Measurements from ENCODE around the gene VAV3. TPM values are rescaled to one million over a fixed set of nuclear protein-coding genes. Genes with fewer than 3 reads are reported as not detected.

Gene VAV3
- total RNA-seq, 2 experiments from 2014 or later: 5.3 to 6.2 TPM

DNA sequence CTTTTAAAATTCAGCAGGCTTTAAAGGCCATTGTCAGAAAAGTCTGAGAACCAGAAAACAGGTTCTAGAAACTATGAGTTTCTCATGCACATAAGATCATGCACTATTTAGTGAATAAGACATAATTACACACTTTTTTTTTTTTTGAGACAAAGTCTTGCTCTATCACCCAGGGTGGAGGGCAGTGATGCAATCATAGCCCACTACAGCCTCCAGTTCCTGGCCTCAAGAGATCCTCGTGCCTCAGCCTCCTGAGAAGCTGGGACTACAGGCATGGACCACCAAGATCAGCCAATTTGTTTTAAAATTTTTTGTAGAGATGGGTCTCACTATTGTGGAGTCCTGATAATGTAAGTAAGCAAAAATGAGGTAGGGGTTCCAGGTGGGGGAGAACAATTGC lies 134.9 kb downstream of the VAV3 start:
- CTCF ChIA-PET: no interaction called here
- Mint-ChIP-seq H3K27ac (peak overlapping the region; percentile 32), H3K9me3 (no peaks in the 10 kb centered on the region), H3K4me1 (ENCODE audit: low read depth) (peaks cover 57% of the 10 kb centered on the region), H3K36me3 (ENCODE audit: low read depth) (no peaks in the 10 kb centered on the region), H3K4me3 (no peak overlapping the region), H3K27me3 (no peaks in the 10 kb centered on the region)
- TF ChIP-seq, protein P1, sequence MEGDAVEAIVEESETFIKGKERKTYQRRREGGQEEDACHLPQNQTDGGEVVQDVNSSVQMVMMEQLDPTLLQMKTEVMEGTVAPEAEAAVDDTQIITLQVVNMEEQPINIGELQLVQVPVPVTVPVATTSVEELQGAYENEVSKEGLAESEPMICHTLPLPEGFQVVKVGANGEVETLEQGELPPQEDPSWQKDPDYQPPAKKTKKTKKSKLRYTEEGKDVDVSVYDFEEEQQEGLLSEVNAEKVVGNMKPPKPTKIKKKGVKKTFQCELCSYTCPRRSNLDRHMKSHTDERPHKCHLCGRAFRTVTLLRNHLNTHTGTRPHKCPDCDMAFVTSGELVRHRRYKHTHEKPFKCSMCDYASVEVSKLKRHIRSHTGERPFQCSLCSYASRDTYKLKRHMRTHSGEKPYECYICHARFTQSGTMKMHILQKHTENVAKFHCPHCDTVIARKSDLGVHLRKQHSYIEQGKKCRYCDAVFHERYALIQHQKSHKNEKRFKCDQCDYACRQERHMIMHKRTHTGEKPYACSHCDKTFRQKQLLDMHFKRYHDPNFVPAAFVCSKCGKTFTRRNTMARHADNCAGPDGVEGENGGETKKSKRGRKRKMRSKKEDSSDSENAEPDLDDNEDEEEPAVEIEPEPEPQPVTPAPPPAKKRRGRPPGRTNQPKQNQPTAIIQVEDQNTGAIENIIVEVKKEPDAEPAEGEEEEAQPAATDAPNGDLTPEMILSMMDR (IDR thresholded peaks at IDR 0.05): no peak
- ATAC-seq: no peak
- POLR2A ChIA-PET: no interaction called here
- intact Hi-C loops (cut with micrococcal nuclease): no loop called here
- no peak for DNase-seq

- Mint-ChIP-seq H3K27ac (no peak overlapping the region), H3K4me3 (no peak overlapping the region), H3K4me1 (ENCODE audit: low read depth) (peaks cover 56% of the 10 kb centered on the region), H3K9me3 (peaks cover under 1% of the 10 kb centered on the region), H3K36me3 (ENCODE audit: low read depth) (peaks cover 2% of the 10 kb centered on the region), H3K27me3 (no peaks in the 10 kb centered on the region)
- peak; percentile 66 for ATAC-seq
- ChIA-PET CTCF (interaction anchor here (0.9 kb wide), 1 partner anchor 47 kb away, joined by 3 read pairs; no protein-coding TSS in a partner anchor), POLR2A (interaction anchor here (1.0 kb wide), 1 partner anchor 42 kb away, joined by 3 read pairs; no protein-coding TSS in a partner anchor)
- peak; percentile 14 for DNase-seq
- TF ChIP-seq, protein P1 (IDR thresholded peaks at IDR 0.05): no peak
- intact Hi-C loops (cut with micrococcal nuclease): loop anchor here (5.0 kb wide), 1 partner anchor 108 kb away; no protein-coding TSS in a partner anchor
These were observed 135.8 kb downstream of the VAV3 start for GRCh38 chr1:107829036-107829770.

- peaks cover 26% of the 10 kb centered on the region for H3K9me3 Mint-ChIP-seq
- TF ChIP-seq, protein P1 (IDR thresholded peaks at IDR 0.05): no peak
- peaks cover 61% of the 10 kb centered on the region for H3K4me1 Mint-ChIP-seq (ENCODE audit: low read depth)
- no peak overlapping the region for H3K4me3 Mint-ChIP-seq
- intact Hi-C loops (cut with micrococcal nuclease): loop anchor here (5.0 kb wide), 1 partner anchor 112 kb away; no protein-coding TSS in a partner anchor
- no peak overlapping the region for H3K27ac Mint-ChIP-seq
- ChIA-PET POLR2A (no interaction called here), CTCF (interaction anchor here (1.2 kb wide), 1 partner anchor 302 kb away, joined by 3 read pairs; no protein-coding TSS in a partner anchor)
- no peak for DNase-seq
- ATAC-seq: no peak
- H3K36me3 Mint-ChIP-seq (ENCODE audit: low read depth): peaks cover 29% of the 10 kb centered on the region
- H3K27me3 Mint-ChIP-seq: no peaks in the 10 kb centered on the region
These were observed 140.0 kb downstream of the VAV3 start for GRCh38 chr1:107824946-107825345.

DNA sequence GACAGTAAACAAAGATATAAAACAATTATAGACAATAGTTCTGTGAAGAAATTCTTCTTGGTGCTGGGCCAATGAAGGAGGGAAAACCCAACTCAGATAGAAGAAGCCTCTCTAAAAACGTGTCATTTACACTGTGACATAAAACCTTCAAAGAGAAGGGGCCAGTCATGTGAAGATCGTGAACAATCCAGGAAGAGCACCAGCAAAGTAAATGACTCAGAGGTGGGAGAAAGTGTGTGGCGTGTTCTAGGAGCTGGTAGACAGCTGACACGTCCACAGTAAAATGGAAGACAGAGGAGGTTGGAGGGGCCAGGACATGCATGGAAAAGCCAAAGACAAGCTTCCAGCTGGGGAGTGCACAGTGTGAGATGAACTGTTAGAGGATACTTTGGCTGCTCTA lies 143.6 kb downstream of the VAV3 start:
- peaks cover 26% of the 10 kb centered on the region for H3K9me3 Mint-ChIP-seq
- H3K36me3 Mint-ChIP-seq (ENCODE audit: low read depth): peaks cover 29% of the 10 kb centered on the region
- H3K27ac Mint-ChIP-seq: peak overlapping the region; percentile 91
- POLR2A ChIA-PET: interaction anchor here (0.9 to 1.0 kb wide), 4 partner anchors 17 to 142 kb away, joined by 3 read pairs; no protein-coding TSS in a partner anchor
- TF ChIP-seq, protein P1 (IDR thresholded peaks at IDR 0.05): no peak
- H3K27me3 Mint-ChIP-seq: no peaks in the 10 kb centered on the region
- peaks cover 51% of the 10 kb centered on the region for H3K4me1 Mint-ChIP-seq (ENCODE audit: low read depth)
- intact Hi-C loops (cut with micrococcal nuclease): no loop called here
- CTCF ChIA-PET: interaction anchor here (1.4 kb wide), 1 partner anchor 10 kb away, joined by 3 read pairs; no protein-coding TSS in a partner anchor
- ATAC-seq (peak; percentile 91), DNase-seq (peak; percentile 63)
- peak overlapping the region; percentile 13 for H3K4me3 Mint-ChIP-seq

DNA sequence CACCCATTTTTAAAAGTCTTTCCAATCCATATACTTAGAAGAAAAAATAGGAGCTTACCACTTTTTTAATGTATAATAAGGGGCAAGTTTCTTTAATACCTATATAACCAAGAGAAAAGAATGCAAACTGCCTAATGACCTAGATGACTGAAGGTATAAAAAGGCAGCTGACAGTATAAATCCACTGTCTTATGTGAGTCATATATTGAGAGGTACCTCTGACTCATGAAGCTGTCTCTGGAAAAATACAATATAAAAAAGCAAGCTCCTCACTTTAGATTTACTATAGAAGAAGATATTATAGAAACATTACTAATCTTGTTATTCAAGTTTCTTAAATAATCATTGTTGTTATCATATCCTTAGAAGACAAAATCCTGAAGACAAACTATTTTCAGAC lies 144.2 kb downstream of the VAV3 start:
- Mint-ChIP-seq H3K27me3 (no peaks in the 10 kb centered on the region), H3K27ac (peak overlapping the region; percentile 91), H3K9me3 (peaks cover 26% of the 10 kb centered on the region), H3K4me1 (ENCODE audit: low read depth) (peaks cover 50% of the 10 kb centered on the region), H3K4me3 (no peak overlapping the region), H3K36me3 (ENCODE audit: low read depth) (peaks cover 29% of the 10 kb centered on the region)
- ATAC-seq: peak; percentile 84
- DNase-seq: no peak
- TF ChIP-seq, protein P1 (IDR thresholded peaks at IDR 0.05): no peak
- POLR2A ChIA-PET: interaction anchor here (1.0 kb wide), 2 partner anchors 43 to 143 kb away, joined by 3 read pairs; no protein-coding TSS in a partner anchor
- CTCF ChIA-PET: interaction anchor here (1.4 kb wide), 1 partner anchor 11 kb away, joined by 3 read pairs; no protein-coding TSS in a partner anchor
- intact Hi-C loops (cut with micrococcal nuclease): no loop called here
